IMR-90 (cell line): ENCODE results near the gene ZNF354B. TPM values are rescaled to one million over a fixed set of nuclear protein-coding genes. Genes with fewer than 3 reads are reported as not detected.

Experiments used
- ATAC-seq: fragments of 200-7000 bp; cut with Tn5 transposase; 2 replicates; pipeline ENCODE4 v1.9.1; 2020; ENCODE audit warnings: low read depth, mild to moderate bottlenecking, moderate library complexity
- BruUV-seq: library from RNA; stranded (reverse); fragments of 400-500 nt; replicated peaks from 2 replicates; lab custom pipeline; 2021; lab: Mats Ljungman, UMichigan
- CTCF ChIA-PET: fragments of 300-600 bp; formaldehyde crosslinking; extraction: SDS; loops from one replicate; lab custom pipeline; 2021; ENCODE audit warnings: antibody characterized with exemption; lab: Yijun Ruan, JAX
- POLR2A ChIA-PET: fragments of 300-600 bp; sonication (Branson Sonifier 250); formaldehyde crosslinking; loops from one replicate; lab custom pipeline; 2022; ENCODE audit warnings: antibody characterized with exemption; ENCODE audit not compliant: unreplicated experiment; lab: Charles Lee
- DNase-seq: peaks from one replicate; pipeline ENCODE4 v3.0.0; 2013
- H2AFZ ChIP-seq: replicated peaks from 2 replicates; pipeline ENCODE3; 2013; ENCODE audit warnings: low read length, mild to moderate bottlenecking; ENCODE audit not compliant: poor library complexity
- H2AK5ac ChIP-seq: 2 replicates; pipeline ENCODE4 v1.6.1; 2013; ENCODE audit warnings: low read depth, low read length, inconsistent platforms
- H2AK9ac ChIP-seq: replicated peaks from 2 replicates; pipeline ENCODE3; 2013; ENCODE audit warnings: mild to moderate bottlenecking, low read depth, low read length, moderate library complexity; ENCODE audit not compliant: poor library complexity
- H2BK120ac ChIP-seq: 2 replicates; pipeline ENCODE4 v1.6.1; 2013; ENCODE audit warnings: low read depth, low read length, inconsistent platforms
- H2BK15ac ChIP-seq: 3 replicates; pipeline ENCODE4 v1.6.1; 2013; ENCODE audit warnings: low read depth, low read length, inconsistent platforms
- H2BK20ac ChIP-seq: 2 replicates; pipeline ENCODE4 v1.6.1; 2013; ENCODE audit warnings: low read depth, mild to moderate bottlenecking, inconsistent platforms, low read length, moderate library complexity
- H2BK5ac ChIP-seq: 2 replicates; pipeline ENCODE4 v1.6.1; 2013; ENCODE audit warnings: mild to moderate bottlenecking, low read depth, low read length, inconsistent platforms; ENCODE audit not compliant: poor library complexity, severe bottlenecking
- H3K14ac ChIP-seq: replicated peaks from 2 replicates; pipeline ENCODE4 v1.6.1; 2013; ENCODE audit warnings: low read depth, low read length, inconsistent platforms
- H3K18ac ChIP-seq: 2 replicates; pipeline ENCODE4 v1.6.1; 2013; ENCODE audit warnings: low read depth, low read length, control low read depth
- H3K23ac ChIP-seq: 2 replicates; pipeline ENCODE4 v1.6.1; 2013; ENCODE audit warnings: low read depth, low read length, inconsistent platforms
- H3K27ac ChIP-seq: 2 replicates; pipeline ENCODE4 v1.5.1; 2013; ENCODE audit warnings: mild to moderate bottlenecking, control low read depth, low read length; ENCODE audit not compliant: insufficient read depth
- H3K27me3 ChIP-seq: 2 replicates; pipeline ENCODE4 v1.6.1; 2013; ENCODE audit warnings: low read length; ENCODE audit not compliant: control insufficient read depth, insufficient read depth
- H3K36me3 ChIP-seq: 2 replicates; pipeline ENCODE4 v1.6.1; 2013; ENCODE audit warnings: low read length, mixed read lengths; ENCODE audit not compliant: control insufficient read depth, insufficient read depth
- H3K4ac ChIP-seq: 2 replicates; pipeline ENCODE4 v1.6.1; 2013; ENCODE audit warnings: low read depth, low read length, inconsistent platforms
- H3K4me1 ChIP-seq: 2 replicates; pipeline ENCODE4 v1.6.1; 2013; ENCODE audit warnings: low read length, mixed read lengths; ENCODE audit not compliant: control insufficient read depth, insufficient read depth
- H3K4me2 ChIP-seq: 2 replicates; pipeline ENCODE4 v1.6.1; 2013; ENCODE audit warnings: low read depth, mild to moderate bottlenecking, control low read depth, low read length, moderate library complexity
- H3K4me3 ChIP-seq: 2 replicates; pipeline ENCODE4 v1.5.1; 2013; ENCODE audit warnings: low read depth, mild to moderate bottlenecking, control low read depth, low read length, moderate library complexity; ENCODE audit not compliant: insufficient read depth
- H3K56ac ChIP-seq: 2 replicates; pipeline ENCODE4 v1.6.1; 2013; ENCODE audit warnings: low read length, inconsistent platforms; ENCODE audit not compliant: insufficient read depth; ENCODE audit errors: extremely low read depth
- H3K79me1 ChIP-seq, 2 experiments: 2 replicates each; pipeline ENCODE4 v1.6.1; 2013; ENCODE audit warnings: low read length in 2 of 2, inconsistent platforms in 1 of 2, low read depth in 1 of 2
- H3K9ac ChIP-seq: 2 replicates; pipeline ENCODE4 v1.6.1; 2013; ENCODE audit warnings: low read depth, low read length, control low read depth
- H3K9me1 ChIP-seq: 2 replicates; pipeline ENCODE4 v1.6.1; 2013; ENCODE audit warnings: low read length, inconsistent platforms; ENCODE audit not compliant: insufficient read depth
- H3K9me3 ChIP-seq: 2 replicates; pipeline ENCODE4 v1.6.1; 2013; ENCODE audit warnings: low read length; ENCODE audit not compliant: control insufficient read depth, insufficient read depth
- H4K20me1 ChIP-seq: 2 replicates; pipeline ENCODE4 v1.6.1; 2013; ENCODE audit warnings: low read length, inconsistent platforms; ENCODE audit not compliant: insufficient read depth
- H4K5ac ChIP-seq: 2 replicates; pipeline ENCODE4 v1.6.1; 2013; ENCODE audit warnings: mild to moderate bottlenecking, low read depth, low read length, control low read depth
- H4K8ac ChIP-seq, 2 experiments: 2 replicates each; pipeline ENCODE4 v1.6.1; 2013; ENCODE audit warnings: low read depth in 2 of 2, low read length in 2 of 2, control low read depth in 1 of 2, inconsistent platforms in 1 of 2
- H4K91ac ChIP-seq: 2 replicates; pipeline ENCODE4 v1.6.1; 2013; ENCODE audit warnings: low read depth, low read length, inconsistent platforms; ENCODE audit not compliant: insufficient read depth
- BHLHE40 ChIP-seq: fragments of 150-350 bp; IDR thresholded peaks from 2 replicates; pipeline ENCODE4 v1.6.1; 2016; ENCODE audit warnings: mild to moderate bottlenecking, low read depth, low read length
- CEBPB ChIP-seq: IDR thresholded peaks from 2 replicates; pipeline ENCODE4 v1.6.1; 2012; ENCODE audit warnings: low read depth, low read length, improper control_type of control experiment
- CHD1 ChIP-seq: IDR thresholded peaks from 2 replicates; pipeline ENCODE4 v1.6.1; 2012; ENCODE audit warnings: low read depth, low read length, improper control_type of control experiment
- FOS ChIP-seq: fragments of 150-350 bp; IDR thresholded peaks from 2 replicates; pipeline ENCODE4 v1.6.1; 2016; ENCODE audit warnings: low read depth, low read length
- MAZ ChIP-seq: IDR thresholded peaks from 2 replicates; pipeline ENCODE4 v1.6.1; 2012; ENCODE audit warnings: low read depth, mild to moderate bottlenecking, low read length, improper control_type of control experiment, moderate library complexity, borderline replicate concordance
- POLR2A ChIP-seq: IDR thresholded peaks from 2 replicates; pipeline ENCODE4 v1.6.1; 2012; ENCODE audit warnings: mild to moderate bottlenecking, low read depth, low read length
- RAD21 ChIP-seq: IDR thresholded peaks from 2 replicates; pipeline ENCODE4 v1.6.1; 2012; ENCODE audit warnings: low read length, improper control_type of control experiment
- RCOR1 ChIP-seq: IDR thresholded peaks from 2 replicates; pipeline ENCODE4 v1.6.1; 2012; ENCODE audit warnings: mild to moderate bottlenecking, low read length, improper control_type of control experiment; ENCODE audit not compliant: insufficient replicate concordance
- SMC3 ChIP-seq: fragments of 150-350 bp; IDR thresholded peaks from 2 replicates; pipeline ENCODE4 v1.6.1; 2016; ENCODE audit warnings: low read depth, mild to moderate bottlenecking, antibody characterized with exemption, low read length, moderate library complexity
- WGBS, 2 experiments: methylation state at CpG; one replicate each; pipeline versions ENCODE4 v1.1.5 to v1.1.7; 2013; ENCODE audit warnings: missing lambda C conversion rate in 2 of 2; ENCODE audit not compliant: insufficient read length in 1 of 2; ENCODE audit errors: extremely low coverage in 2 of 2; 5-methylcytosine and 5-hydroxymethylcytosine counted together
- dilution Hi-C: fragments of 300-500 bp; cut with HindIII; formaldehyde crosslinking; loops from one replicate; pipeline ENCODE4 v1.14.3; 2018; ENCODE audit warnings: low sequenced_read_pairs; ENCODE audit not compliant: unreplicated experiment
- in situ Hi-C: fragments of 300-500 bp; cut with MboI; formaldehyde crosslinking; loops from 3 replicates; pipeline ENCODE4 v1.14.3; 2019; ENCODE audit warnings: low sequenced_read_pairs, inconsistent platforms, mixed read lengths
- intact Hi-C: fragments of 100-400 bp; cut with micrococcal nuclease; formaldehyde crosslinking; loops from 2 replicates; pipeline ENCODE4 v1.10.0; 2022
- polyA plus RNA-seq, 3 experiments: library from polyadenylated mRNA; depleted of rRNA; stranded (reverse); fragments of >200 nt; gene quantifications; 2 replicates each; pipeline ENCODE4 v1.2.3, GENCODE V29; 2012; ENCODE audit warnings: low replicate concordance in 1 of 3
- total RNA-seq: library from RNA; depleted of rRNA; stranded (reverse); fragments of >200 nt; gene quantifications from 2 replicates; pipeline ENCODE4 v1.2.3, GENCODE V29; 2012
- TF ChIP-seq, protein P1 (sequence below): conservative IDR thresholded peaks from 2 replicates; pipeline ENCODE4 v1.5.1; 2012; ENCODE audit warnings: mild to moderate bottlenecking, low read depth, low read length, improper control_type of control experiment

Gene ZNF354B
- total and polyA plus RNA-seq, 2 of the 4 experiments (the other 2 are of a cell fraction): 5.0 to 6.7 TPM

DNA sequence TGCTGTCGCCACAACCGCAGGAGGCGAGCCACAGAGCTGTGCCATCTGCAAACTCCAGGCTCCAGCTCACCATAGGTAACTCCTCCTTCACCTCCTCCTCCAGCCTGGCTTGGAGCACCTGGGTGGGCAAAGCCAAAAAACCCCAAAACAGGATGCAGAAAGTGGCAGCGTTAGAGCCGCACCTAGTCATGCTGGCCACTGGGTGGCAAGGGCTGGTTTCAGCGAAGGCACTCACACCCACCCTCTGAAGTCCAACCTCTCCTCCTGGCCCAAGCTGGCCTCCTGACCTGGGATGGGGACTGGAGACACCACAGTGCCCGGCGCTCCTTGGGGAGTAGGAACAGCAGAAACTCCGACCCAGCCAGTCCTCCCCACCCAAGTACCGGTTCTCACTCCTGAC, 28.7 kb upstream of the ZNF354B start:
- Histone ChIP-seq H3K36me3 (no peaks in the 10 kb centered on the region), H2BK120ac (no peak overlapping the region), H3K27me3 (no peaks in the 10 kb centered on the region), H3K4me1 (no peaks in the 10 kb centered on the region), H3K9me3 (peaks cover 20% of the 10 kb centered on the region), H4K5ac (no peak overlapping the region), H3K9ac (no peak overlapping the region), H3K23ac (no peak overlapping the region), H3K9me1 (no peaks in the 10 kb centered on the region), H3K4me2 (no peak overlapping the region), H4K91ac (no peak overlapping the region), H4K20me1 (no peaks in the 10 kb centered on the region), H3K79me1 (no peaks in the 10 kb centered on the region), H3K56ac (no peak overlapping the region), H2BK5ac (no peak overlapping the region), H3K4ac (no peak overlapping the region), H2BK20ac (no peak overlapping the region), H2AFZ (no peak overlapping the region), H3K4me3 (no peak overlapping the region), H4K8ac (no peak overlapping the region), H3K18ac (no peak overlapping the region), H3K14ac (no peak overlapping the region), H2BK15ac (no peak overlapping the region), H2AK5ac (no peak overlapping the region), H2AK9ac (no peak overlapping the region), H3K27ac (no peak overlapping the region)
- ChIA-PET POLR2A (no interaction called here), CTCF (no interaction called here)
- no peak for ATAC-seq
- TF ChIP-seq RCOR1 (no peak), BHLHE40 (no peak), SMC3 (no peak), RAD21 (no peak), POLR2A (no peak), CEBPB (no peak), MAZ (no peak), FOS (no peak), CHD1 (no peak)
- TF ChIP-seq, protein P1, sequence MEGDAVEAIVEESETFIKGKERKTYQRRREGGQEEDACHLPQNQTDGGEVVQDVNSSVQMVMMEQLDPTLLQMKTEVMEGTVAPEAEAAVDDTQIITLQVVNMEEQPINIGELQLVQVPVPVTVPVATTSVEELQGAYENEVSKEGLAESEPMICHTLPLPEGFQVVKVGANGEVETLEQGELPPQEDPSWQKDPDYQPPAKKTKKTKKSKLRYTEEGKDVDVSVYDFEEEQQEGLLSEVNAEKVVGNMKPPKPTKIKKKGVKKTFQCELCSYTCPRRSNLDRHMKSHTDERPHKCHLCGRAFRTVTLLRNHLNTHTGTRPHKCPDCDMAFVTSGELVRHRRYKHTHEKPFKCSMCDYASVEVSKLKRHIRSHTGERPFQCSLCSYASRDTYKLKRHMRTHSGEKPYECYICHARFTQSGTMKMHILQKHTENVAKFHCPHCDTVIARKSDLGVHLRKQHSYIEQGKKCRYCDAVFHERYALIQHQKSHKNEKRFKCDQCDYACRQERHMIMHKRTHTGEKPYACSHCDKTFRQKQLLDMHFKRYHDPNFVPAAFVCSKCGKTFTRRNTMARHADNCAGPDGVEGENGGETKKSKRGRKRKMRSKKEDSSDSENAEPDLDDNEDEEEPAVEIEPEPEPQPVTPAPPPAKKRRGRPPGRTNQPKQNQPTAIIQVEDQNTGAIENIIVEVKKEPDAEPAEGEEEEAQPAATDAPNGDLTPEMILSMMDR: no peak
- in situ Hi-C loops (no loop called here), intact Hi-C loops (no loop called here), dilution Hi-C loops (no loop called here)
- DNase-seq: no peak
- no TSS peak for BruUV-seq
- WGBS, 2 experiments: 80% methylated on average over 3 of the region's 10 CpGs; no CpG with 5 or more reads in 1 of the 2 experiments
